Measurements from ENCODE around the gene KDR.

Gene KDR

GRCh38 chr4:55103224-55103623, 22.2 kb downstream of the KDR start:
- no peak overlapping the region for H3K27ac ChIP-seq (ENCODE audit: low read depth, low read length)
- H3K4me1 ChIP-seq (ENCODE audit: control insufficient read depth in 1 of 2, insufficient read depth in 2 of 2, low read length in 2 of 2) = no peaks in the 10 kb centered on the region
- no peaks in the 10 kb centered on the region for H3K9me3 ChIP-seq (ENCODE audit: control insufficient read depth in 1 of 2, low read length in 2 of 2)
- H3K9ac ChIP-seq (ENCODE audit: low read depth in 1 of 2, low read length in 2 of 2) = no peak overlapping the region
- no peak overlapping the region for H3K4me3 ChIP-seq (ENCODE audit: low read depth in 1 of 2, low read length in 2 of 2)
- H3K36me3 ChIP-seq (ENCODE audit: control insufficient read depth in 1 of 2, insufficient read depth in 2 of 2, low read length in 2 of 2) = no peaks in the 10 kb centered on the region
- no peaks in the 10 kb centered on the region for H3K27me3 ChIP-seq (ENCODE audit: control insufficient read depth in 1 of 2, insufficient read depth in 2 of 2, low read length in 2 of 2)

DNA sequence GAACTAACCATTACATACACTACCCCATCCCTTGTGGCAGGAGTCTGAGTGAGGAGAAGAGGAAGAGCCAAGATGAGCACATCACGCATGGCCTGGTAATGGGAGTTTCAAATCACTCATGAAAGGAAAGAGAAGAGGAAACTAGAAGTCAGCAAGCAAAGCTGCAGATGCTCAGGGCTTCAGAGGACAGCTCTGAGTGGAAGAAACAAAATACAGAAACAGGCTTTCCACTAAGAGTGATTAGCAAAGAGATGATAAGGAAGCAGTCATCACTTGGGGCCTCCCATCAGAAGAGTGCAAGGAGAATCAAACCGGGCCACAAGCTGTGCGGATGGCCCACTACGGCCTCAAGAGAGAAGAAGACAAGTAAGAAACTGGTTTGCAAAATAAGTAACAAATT, 25.6 kb downstream of the KDR start:
- H3K9ac ChIP-seq (ENCODE audit: low read depth in 1 of 2, low read length in 2 of 2) = no peak overlapping the region
- H3K36me3 ChIP-seq (ENCODE audit: control insufficient read depth in 1 of 2, insufficient read depth in 2 of 2, low read length in 2 of 2) = no peaks in the 10 kb centered on the region
- no peaks in the 10 kb centered on the region for H3K27me3 ChIP-seq (ENCODE audit: control insufficient read depth in 1 of 2, insufficient read depth in 2 of 2, low read length in 2 of 2)
- H3K27ac ChIP-seq (ENCODE audit: low read depth, low read length) = no peak overlapping the region
- H3K4me3 ChIP-seq (ENCODE audit: low read depth in 1 of 2, low read length in 2 of 2) = no peak overlapping the region
- no peaks in the 10 kb centered on the region for H3K4me1 ChIP-seq (ENCODE audit: control insufficient read depth in 1 of 2, insufficient read depth in 2 of 2, low read length in 2 of 2)
- no peaks in the 10 kb centered on the region for H3K9me3 ChIP-seq (ENCODE audit: control insufficient read depth in 1 of 2, low read length in 2 of 2)

GRCh38 chr4:55098456-55099204, 26.8 kb downstream of the KDR start:
- Histone ChIP-seq H3K36me3 (ENCODE audit: control insufficient read depth in 1 of 2, insufficient read depth in 2 of 2, low read length in 2 of 2) (no peaks in the 10 kb centered on the region), H3K9me3 (ENCODE audit: control insufficient read depth in 1 of 2, low read length in 2 of 2) (no peaks in the 10 kb centered on the region), H3K27ac (ENCODE audit: low read depth, low read length) (no peak overlapping the region), H3K9ac (ENCODE audit: low read depth in 1 of 2, low read length in 2 of 2) (no peak overlapping the region), H3K4me1 (ENCODE audit: control insufficient read depth in 1 of 2, insufficient read depth in 2 of 2, low read length in 2 of 2) (no peaks in the 10 kb centered on the region), H3K4me3 (ENCODE audit: low read depth in 1 of 2, low read length in 2 of 2) (no peak overlapping the region), H3K27me3 (ENCODE audit: control insufficient read depth in 1 of 2, insufficient read depth in 2 of 2, low read length in 2 of 2) (no peaks in the 10 kb centered on the region)

GRCh38 chr4:55096619-55097018, 28.8 kb downstream of the KDR start:
- no peaks in the 10 kb centered on the region for H3K36me3 ChIP-seq (ENCODE audit: control insufficient read depth in 1 of 2, insufficient read depth in 2 of 2, low read length in 2 of 2)
- H3K27ac ChIP-seq (ENCODE audit: low read depth, low read length) = no peak overlapping the region

GRCh38 chr4:55096045-55096444, 29.4 kb downstream of the KDR start:
- Histone ChIP-seq H3K4me3 (ENCODE audit: low read depth in 1 of 2, low read length in 2 of 2) (no peak overlapping the region), H3K27ac (ENCODE audit: low read depth, low read length) (no peak overlapping the region), H3K9me3 (ENCODE audit: control insufficient read depth in 1 of 2, low read length in 2 of 2) (no peaks in the 10 kb centered on the region), H3K27me3 (ENCODE audit: control insufficient read depth in 1 of 2, insufficient read depth in 2 of 2, low read length in 2 of 2) (no peaks in the 10 kb centered on the region), H3K4me1 (ENCODE audit: control insufficient read depth in 1 of 2, insufficient read depth in 2 of 2, low read length in 2 of 2) (no peaks in the 10 kb centered on the region), H3K9ac (ENCODE audit: low read depth in 1 of 2, low read length in 2 of 2) (no peak overlapping the region), H3K36me3 (ENCODE audit: control insufficient read depth in 1 of 2, insufficient read depth in 2 of 2, low read length in 2 of 2) (no peaks in the 10 kb centered on the region)

More at GRCh38 chr4:55096619-55097018, 28.8 kb downstream of the KDR start:
- Histone ChIP-seq H3K27me3 (ENCODE audit: control insufficient read depth in 1 of 2, insufficient read depth in 2 of 2, low read length in 2 of 2) (no peaks in the 10 kb centered on the region), H3K4me1 (ENCODE audit: control insufficient read depth in 1 of 2, insufficient read depth in 2 of 2, low read length in 2 of 2) (no peaks in the 10 kb centered on the region), H3K4me3 (ENCODE audit: low read depth in 1 of 2, low read length in 2 of 2) (no peak overlapping the region), H3K9ac (ENCODE audit: low read depth in 1 of 2, low read length in 2 of 2) (no peak overlapping the region), H3K9me3 (ENCODE audit: control insufficient read depth in 1 of 2, low read length in 2 of 2) (no peaks in the 10 kb centered on the region)

GRCh38 chr4:55092504-55092903, 32.9 kb downstream of the KDR start:
- H3K9ac ChIP-seq (ENCODE audit: low read depth in 1 of 2, low read length in 2 of 2) = no peak overlapping the region
- no peaks in the 10 kb centered on the region for H3K36me3 ChIP-seq (ENCODE audit: control insufficient read depth in 1 of 2, insufficient read depth in 2 of 2, low read length in 2 of 2)
- no peaks in the 10 kb centered on the region for H3K27me3 ChIP-seq (ENCODE audit: control insufficient read depth in 1 of 2, insufficient read depth in 2 of 2, low read length in 2 of 2)
- no peaks in the 10 kb centered on the region for H3K9me3 ChIP-seq (ENCODE audit: control insufficient read depth in 1 of 2, low read length in 2 of 2)
- H3K4me3 ChIP-seq (ENCODE audit: low read depth in 1 of 2, low read length in 2 of 2) = no peak overlapping the region
- no peaks in the 10 kb centered on the region for H3K4me1 ChIP-seq (ENCODE audit: control insufficient read depth in 1 of 2, insufficient read depth in 2 of 2, low read length in 2 of 2)
- no peak overlapping the region for H3K27ac ChIP-seq (ENCODE audit: low read depth, low read length)

- Histone ChIP-seq H3K27ac (ENCODE audit: low read depth, low read length) (no peak overlapping the region), H3K4me1 (ENCODE audit: control insufficient read depth in 1 of 2, insufficient read depth in 2 of 2, low read length in 2 of 2) (no peaks in the 10 kb centered on the region), H3K27me3 (ENCODE audit: control insufficient read depth in 1 of 2, insufficient read depth in 2 of 2, low read length in 2 of 2) (no peaks in the 10 kb centered on the region), H3K9me3 (ENCODE audit: control insufficient read depth in 1 of 2, low read length in 2 of 2) (no peaks in the 10 kb centered on the region), H3K9ac (ENCODE audit: low read depth in 1 of 2, low read length in 2 of 2) (no peak overlapping the region), H3K4me3 (ENCODE audit: low read depth in 1 of 2, low read length in 2 of 2) (no peak overlapping the region), H3K36me3 (ENCODE audit: control insufficient read depth in 1 of 2, insufficient read depth in 2 of 2, low read length in 2 of 2) (no peaks in the 10 kb centered on the region)
Observed at GRCh38 chr4:55089916-55090315, 35.5 kb downstream of the KDR start.

- H3K36me3 ChIP-seq (ENCODE audit: control insufficient read depth in 1 of 2, insufficient read depth in 2 of 2, low read length in 2 of 2) = no peaks in the 10 kb centered on the region
- H3K9me3 ChIP-seq (ENCODE audit: control insufficient read depth in 1 of 2, low read length in 2 of 2) = no peaks in the 10 kb centered on the region
- no peak overlapping the region for H3K9ac ChIP-seq (ENCODE audit: low read depth in 1 of 2, low read length in 2 of 2)
- H3K4me3 ChIP-seq (ENCODE audit: low read depth in 1 of 2, low read length in 2 of 2) = no peak overlapping the region
- no peak overlapping the region for H3K27ac ChIP-seq (ENCODE audit: low read depth, low read length)
- no peaks in the 10 kb centered on the region for H3K27me3 ChIP-seq (ENCODE audit: control insufficient read depth in 1 of 2, insufficient read depth in 2 of 2, low read length in 2 of 2)
- H3K4me1 ChIP-seq (ENCODE audit: control insufficient read depth in 1 of 2, insufficient read depth in 2 of 2, low read length in 2 of 2) = no peaks in the 10 kb centered on the region
Observed at GRCh38 chr4:55087913-55088260, 37.5 kb downstream of the KDR start.

GRCh38 chr4:55087009-55087912, 38.1 kb downstream of the KDR start:
- Histone ChIP-seq H3K4me3 (ENCODE audit: low read depth in 1 of 2, low read length in 2 of 2) (no peak overlapping the region), H3K9ac (ENCODE audit: low read depth in 1 of 2, low read length in 2 of 2) (no peak overlapping the region), H3K27ac (ENCODE audit: low read depth, low read length) (no peak overlapping the region), H3K36me3 (ENCODE audit: control insufficient read depth in 1 of 2, insufficient read depth in 2 of 2, low read length in 2 of 2) (no peaks in the 10 kb centered on the region), H3K27me3 (ENCODE audit: control insufficient read depth in 1 of 2, insufficient read depth in 2 of 2, low read length in 2 of 2) (no peaks in the 10 kb centered on the region), H3K4me1 (ENCODE audit: control insufficient read depth in 1 of 2, insufficient read depth in 2 of 2, low read length in 2 of 2) (no peaks in the 10 kb centered on the region), H3K9me3 (ENCODE audit: control insufficient read depth in 1 of 2, low read length in 2 of 2) (no peaks in the 10 kb centered on the region)

GRCh38 chr4:55086578-55086977, 38.8 kb downstream of the KDR start:
- Histone ChIP-seq H3K27ac (ENCODE audit: low read depth, low read length) (no peak overlapping the region), H3K9me3 (ENCODE audit: control insufficient read depth in 1 of 2, low read length in 2 of 2) (no peaks in the 10 kb centered on the region)

More at GRCh38 chr4:55086578-55086977, 38.8 kb downstream of the KDR start:
- no peaks in the 10 kb centered on the region for H3K36me3 ChIP-seq (ENCODE audit: control insufficient read depth in 1 of 2, insufficient read depth in 2 of 2, low read length in 2 of 2)
- no peak overlapping the region for H3K9ac ChIP-seq (ENCODE audit: low read depth in 1 of 2, low read length in 2 of 2)
- no peaks in the 10 kb centered on the region for H3K27me3 ChIP-seq (ENCODE audit: control insufficient read depth in 1 of 2, insufficient read depth in 2 of 2, low read length in 2 of 2)
- no peak overlapping the region for H3K4me3 ChIP-seq (ENCODE audit: low read depth in 1 of 2, low read length in 2 of 2)
- H3K4me1 ChIP-seq (ENCODE audit: control insufficient read depth in 1 of 2, insufficient read depth in 2 of 2, low read length in 2 of 2) = no peaks in the 10 kb centered on the region

Data from duodenal mucosa (tissue), 2 donors.